MM.1S (cell line): ENCODE results near the gene NTN5.
"Not testable (repeated sequence)": the region's sequence is repeated elsewhere in the genome, so short reads cannot be mapped to it uniquely, and the experiment has no call there.

Experiments
- DNase-seq: peaks from one replicate; pipeline ENCODE4 v3.0.0-alpha.2; 2015
- H2AFZ ChIP-seq: fragments of 300-600 bp; sonication (generic); 2 replicates; pipeline ENCODE4 v1.6.0; 2016; ENCODE audit warnings: antibody characterized with exemption, low read length
- H3F3A ChIP-seq: fragments of 300-600 bp; sonication (generic); 2 replicates; pipeline ENCODE4 v1.6.1; 2016; ENCODE audit warnings: mild to moderate bottlenecking, antibody characterized with exemption, low read length, moderate library complexity, mixed read lengths; ENCODE audit not compliant: insufficient read depth
- H3K27ac ChIP-seq: fragments of 300-600 bp; sonication (generic); 2 replicates; pipeline ENCODE4 v1.5.1; 2016; ENCODE audit warnings: mild to moderate bottlenecking, low read length
- H3K27me3 ChIP-seq: fragments of 300-600 bp; sonication (generic); replicated peaks from 2 replicates; pipeline ENCODE4 v1.6.0; 2016; ENCODE audit warnings: low read length; ENCODE audit not compliant: insufficient read depth
- H3K36me3 ChIP-seq: fragments of 300-600 bp; sonication (generic); replicated peaks from 2 replicates; pipeline ENCODE4 v1.6.1; 2016; ENCODE audit warnings: mild to moderate bottlenecking, low read length, mixed read lengths; ENCODE audit not compliant: insufficient read depth
- H3K4me1 ChIP-seq: fragments of 300-600 bp; sonication (generic); 2 replicates; pipeline ENCODE4 v1.6.1; 2016; ENCODE audit warnings: low read length, mixed read lengths
- H3K4me2 ChIP-seq: fragments of 300-600 bp; sonication (generic); 2 replicates; pipeline ENCODE4 v1.6.0; 2016; ENCODE audit warnings: low read depth, low read length
- H3K4me3 ChIP-seq: fragments of 300-600 bp; sonication (generic); 2 replicates; pipeline ENCODE4 v1.5.1; 2016; ENCODE audit warnings: low read length, mixed read lengths
- H3K79me2 ChIP-seq: fragments of 300-600 bp; sonication (generic); 2 replicates; pipeline ENCODE4 v1.6.1; 2016; ENCODE audit warnings: mixed run types, low read length, mixed read lengths
- H3K9ac ChIP-seq: fragments of 300-600 bp; sonication (generic); 2 replicates; pipeline ENCODE4 v1.6.1; 2016; ENCODE audit warnings: low read length, mixed read lengths
- H3K9me2 ChIP-seq: fragments of 300-600 bp; sonication (generic); replicated peaks from 2 replicates; pipeline ENCODE4 v1.6.1; 2016; ENCODE audit warnings: mild to moderate bottlenecking, low read length, mixed read lengths; ENCODE audit not compliant: insufficient read depth
- H3K9me3 ChIP-seq: fragments of 300-600 bp; sonication (generic); replicated peaks from 2 replicates; pipeline ENCODE4 v1.6.1; 2016; ENCODE audit warnings: mild to moderate bottlenecking, low read length, mixed read lengths; ENCODE audit not compliant: insufficient read depth
- H4K20me1 ChIP-seq: fragments of 300-600 bp; sonication (generic); 2 replicates; pipeline ENCODE4 v1.6.1; 2016; ENCODE audit warnings: mild to moderate bottlenecking, low read length, moderate library complexity, mixed read lengths; ENCODE audit not compliant: insufficient read depth
- EZH2 ChIP-seq: fragments of 300-600 bp; sonication (generic); optimal IDR thresholded peaks from 2 replicates; pipeline ENCODE3; 2017; ENCODE audit warnings: low read depth, mild to moderate bottlenecking, antibody characterized with exemption, low read length, mixed read lengths
- EZH2phosphoT487 ChIP-seq: fragments of 300-600 bp; sonication (generic); IDR thresholded peaks from 2 replicates; pipeline ENCODE4 v1.6.1; 2018; ENCODE audit warnings: antibody characterized with exemption, low read length
- TF ChIP-seq, protein P1 (sequence below): fragments of 300-600 bp; sonication (generic); IDR thresholded peaks from 2 replicates; pipeline ENCODE4 v1.5.1; 2016; ENCODE audit warnings: antibody characterized with exemption, low read length, mixed read lengths

NTN5 gene

DNA sequence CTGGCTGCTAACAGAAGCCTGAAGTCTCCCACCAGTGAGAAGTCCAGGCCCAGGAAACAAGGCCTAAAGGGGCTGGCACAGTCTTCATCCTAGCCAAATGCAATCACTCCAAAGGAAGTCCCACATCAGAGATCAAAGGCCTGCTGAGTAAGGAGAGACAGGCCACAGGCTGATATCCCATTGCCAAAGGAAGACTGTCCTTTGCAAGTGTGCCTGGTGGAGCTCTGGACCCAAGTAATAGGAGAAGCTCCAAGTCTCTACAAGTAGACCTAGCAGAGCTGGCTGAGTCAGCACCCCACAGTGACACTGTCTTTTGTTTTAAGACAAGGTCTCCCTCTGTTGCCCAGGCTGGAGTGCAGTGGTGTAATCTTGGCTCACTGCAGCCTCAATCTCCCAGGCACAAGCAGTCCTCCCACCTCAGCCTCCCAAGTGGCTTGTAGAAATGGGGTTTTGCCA, 40.1 kb downstream of the NTN5 start:
- Histone ChIP-seq H3K4me1 (peaks cover 26% of the 10 kb centered on the region), H3K4me2 (peak overlapping the region; percentile 83; the same call in 1 of the 2 replicates), H2AFZ (no peak overlapping the region), H3K36me3 (no peaks in the 10 kb centered on the region), H3K9me2 (no peaks in the 10 kb centered on the region), H3K9ac (peak overlapping the region; percentile 22; the same call in 1 of the 2 replicates), H3K79me2 (no peaks in the 10 kb centered on the region), H3K4me3 (no peak overlapping the region), H3K27me3 (no peaks in the 10 kb centered on the region), H3F3A (peaks cover 35% of the 10 kb centered on the region), H3K27ac (peak overlapping the region; percentile 72; the same call in 1 of the 2 replicates), H4K20me1 (no peaks in the 10 kb centered on the region), H3K9me3 (no peaks in the 10 kb centered on the region)
- TF ChIP-seq, protein P1, sequence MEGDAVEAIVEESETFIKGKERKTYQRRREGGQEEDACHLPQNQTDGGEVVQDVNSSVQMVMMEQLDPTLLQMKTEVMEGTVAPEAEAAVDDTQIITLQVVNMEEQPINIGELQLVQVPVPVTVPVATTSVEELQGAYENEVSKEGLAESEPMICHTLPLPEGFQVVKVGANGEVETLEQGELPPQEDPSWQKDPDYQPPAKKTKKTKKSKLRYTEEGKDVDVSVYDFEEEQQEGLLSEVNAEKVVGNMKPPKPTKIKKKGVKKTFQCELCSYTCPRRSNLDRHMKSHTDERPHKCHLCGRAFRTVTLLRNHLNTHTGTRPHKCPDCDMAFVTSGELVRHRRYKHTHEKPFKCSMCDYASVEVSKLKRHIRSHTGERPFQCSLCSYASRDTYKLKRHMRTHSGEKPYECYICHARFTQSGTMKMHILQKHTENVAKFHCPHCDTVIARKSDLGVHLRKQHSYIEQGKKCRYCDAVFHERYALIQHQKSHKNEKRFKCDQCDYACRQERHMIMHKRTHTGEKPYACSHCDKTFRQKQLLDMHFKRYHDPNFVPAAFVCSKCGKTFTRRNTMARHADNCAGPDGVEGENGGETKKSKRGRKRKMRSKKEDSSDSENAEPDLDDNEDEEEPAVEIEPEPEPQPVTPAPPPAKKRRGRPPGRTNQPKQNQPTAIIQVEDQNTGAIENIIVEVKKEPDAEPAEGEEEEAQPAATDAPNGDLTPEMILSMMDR: no peak
- peak; percentile 41 for DNase-seq

DNA sequence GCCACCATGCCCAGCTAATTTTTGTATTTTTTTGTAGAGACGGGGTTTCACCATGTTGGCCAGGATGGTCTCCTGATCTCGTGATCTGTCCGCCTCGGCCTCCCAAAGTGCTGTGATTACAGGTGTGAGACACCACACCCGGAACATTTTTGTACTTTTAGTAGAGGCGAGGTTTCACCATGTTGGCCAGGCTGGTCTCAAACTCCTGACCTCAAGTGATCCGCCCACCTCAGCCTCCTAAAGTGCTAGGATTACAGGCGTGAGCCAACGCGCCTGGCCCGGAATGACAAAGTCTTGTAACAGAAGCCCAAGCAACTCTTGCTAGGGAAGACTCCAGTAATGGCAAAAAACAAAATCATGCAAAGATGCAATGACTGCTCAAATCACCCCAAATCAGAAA, 40.5 kb downstream of the NTN5 start:
- not testable (repeated sequence) for H3K27me3 ChIP-seq, H3K9me2 ChIP-seq, H2AFZ ChIP-seq, H3K9me3 ChIP-seq, H3K4me3 ChIP-seq, H3K79me2 ChIP-seq, H4K20me1 ChIP-seq, DNase-seq, H3K9ac ChIP-seq, H3K36me3 ChIP-seq
- Histone ChIP-seq H3K27ac (peak overlapping the region; percentile 72; the same call in 1 of the 2 replicates), H3K4me1 (peaks cover 26% of the 10 kb centered on the region), H3K4me2 (0 out of 2 replicates have a peak overlapping the region, but pooled peaks have one; percentile 83), H3F3A (peaks cover 35% of the 10 kb centered on the region)

DNA sequence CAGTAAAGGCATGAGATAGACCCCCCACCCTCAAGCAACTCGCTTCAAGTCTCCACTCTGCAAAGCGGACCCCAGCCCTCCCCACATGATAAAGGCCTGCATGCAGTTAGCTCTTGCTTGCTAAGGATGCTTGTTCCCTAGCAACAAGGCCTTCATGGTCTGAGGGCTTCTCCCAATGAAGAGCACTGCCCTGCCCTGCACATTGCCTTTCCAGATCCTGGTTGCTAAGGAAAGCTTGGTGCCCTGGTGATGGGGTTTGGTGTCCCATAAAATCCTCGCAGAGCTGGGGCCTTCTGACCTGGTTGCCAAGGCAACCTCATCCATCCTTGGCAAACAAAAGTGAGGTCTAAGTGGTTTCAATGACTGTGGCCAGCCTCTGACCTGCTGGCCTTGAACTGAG, 41.6 kb downstream of the NTN5 start:
- H3F3A ChIP-seq: peaks cover 25% of the 10 kb centered on the region
- H3K4me1 ChIP-seq: peaks cover 26% of the 10 kb centered on the region
- H3K36me3 ChIP-seq: no peaks in the 10 kb centered on the region
- H3K9me2 ChIP-seq: no peaks in the 10 kb centered on the region
- H3K27ac ChIP-seq: no peak overlapping the region
- DNase-seq: no peak
- no peaks in the 10 kb centered on the region for H3K27me3 ChIP-seq
- no peaks in the 10 kb centered on the region for H4K20me1 ChIP-seq
- H3K4me2 ChIP-seq: no peak overlapping the region
- no peaks in the 10 kb centered on the region for H3K79me2 ChIP-seq
- TF ChIP-seq EZH2phosphoT487 (no peak), EZH2 (no peak)
- TF ChIP-seq, protein P1: no peak
- H3K9ac ChIP-seq: no peak overlapping the region
- no peak overlapping the region for H3K4me3 ChIP-seq
- H3K9me3 ChIP-seq: no peaks in the 10 kb centered on the region
- no peak overlapping the region for H2AFZ ChIP-seq

DNA sequence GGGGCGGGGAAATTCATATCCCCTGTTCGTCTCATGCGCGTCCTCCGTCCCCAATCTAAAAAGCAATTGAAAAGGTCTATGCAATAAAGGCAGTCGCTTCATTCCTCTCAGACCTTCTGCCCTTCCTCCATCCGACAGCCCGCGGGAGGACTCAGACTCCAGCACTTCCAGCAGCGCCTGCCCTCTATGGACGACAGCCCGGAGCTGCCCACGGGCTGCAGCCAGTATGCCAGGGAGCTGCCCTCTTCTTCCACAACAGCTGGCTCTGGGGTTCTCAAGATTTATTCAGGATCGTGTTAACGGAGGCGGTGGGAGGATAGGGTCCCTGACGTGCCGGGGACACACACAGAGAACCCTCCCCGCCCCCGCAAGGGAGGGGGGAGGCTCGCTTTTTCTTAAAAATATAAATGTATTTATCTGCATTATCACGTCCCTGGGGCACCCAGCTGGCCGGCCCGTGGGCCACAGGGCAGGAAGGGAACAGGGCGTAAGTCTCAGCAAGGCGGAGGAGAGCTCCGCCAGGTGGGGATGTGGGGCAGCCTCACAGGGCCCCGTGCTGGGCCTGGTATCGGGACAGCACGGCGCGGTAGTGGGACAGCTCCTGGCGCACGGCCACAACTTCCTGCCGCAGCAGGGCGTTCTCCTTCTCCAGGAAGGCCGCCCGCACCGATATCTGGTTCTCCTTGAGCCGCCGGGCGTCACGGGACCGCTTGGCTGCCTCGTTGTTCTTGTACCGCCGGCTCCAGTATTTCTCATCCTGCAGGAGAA, 42.3 kb downstream of the NTN5 start:
- no peak overlapping the region for H3K4me2 ChIP-seq
- TF ChIP-seq EZH2: no peak
- no peaks in the 10 kb centered on the region for H4K20me1 ChIP-seq
- no peak overlapping the region for H3K4me3 ChIP-seq
- H3F3A ChIP-seq: peaks cover 25% of the 10 kb centered on the region
- no peaks in the 10 kb centered on the region for H3K9me3 ChIP-seq
- no peak overlapping the region for H2AFZ ChIP-seq
- 0 out of 2 replicates have a peak, but pooled peaks cover under 1% of the 10 kb centered on the region for H3K79me2 ChIP-seq
- no peaks in the 10 kb centered on the region for H3K9me2 ChIP-seq
- DNase-seq: no peak
- peaks cover 26% of the 10 kb centered on the region for H3K4me1 ChIP-seq
- no peaks in the 10 kb centered on the region for H3K27me3 ChIP-seq
- H3K36me3 ChIP-seq: no peaks in the 10 kb centered on the region
- no peak overlapping the region for H3K9ac ChIP-seq
- H3K27ac ChIP-seq: no peak overlapping the region
